HCT116 (cell line): ENCODE data around the gene CUL9. TPM values are rescaled to one million over a fixed set of nuclear protein-coding genes. Genes with fewer than 3 reads are reported as not detected.

ENCODE experiments used
- ATAC-seq: fragments of 200-7000 bp; cut with Tn5 transposase; 2 replicates; pipeline ENCODE4 v1.9.1; 2020; ENCODE audit warnings: mild to moderate bottlenecking, moderate library complexity
- BruUV-seq: library from RNA; stranded (reverse); fragments of 400-500 nt; replicated peaks from 2 replicates; lab custom pipeline; 2021; lab: Mats Ljungman, UMichigan
- CTCF ChIA-PET: fragments of 300-600 bp; sonication (Branson Sonifier 250); formaldehyde crosslinking; loops from one replicate; lab custom pipeline; 2021; ENCODE audit warnings: antibody characterized with exemption; lab: Charles Lee
- POLR2A ChIA-PET: fragments of 300-600, 350-600 bp; sonication (Branson Sonifier 250); formaldehyde crosslinking; loops from one replicate; lab custom pipeline; 2021; ENCODE audit warnings: antibody characterized with exemption; lab: Charles Lee
- RAD21 ChIA-PET, 2 experiments: fragments of 300-600 bp; sonication (Branson Sonifier 250); formaldehyde crosslinking; loops; one replicate each; lab custom pipeline; 2023; ENCODE audit warnings: low total read pairs in 2 of 2; ENCODE audit not compliant: uncharacterized antibody in 2 of 2, unreplicated experiment in 2 of 2, low non-redundant PET in 1 of 2; lab: Charles Lee
- DNase-seq: peaks from one replicate; pipeline ENCODE4 v3.0.0-alpha.2; 2010; ENCODE audit warnings: low read depth, low spot score
- H2AFZ ChIP-seq: fragments of 200-600 bp; shearing (Covaris generic), sonication (generic); 2 replicates; pipeline ENCODE4 v1.6.1; 2017; ENCODE audit warnings: low read depth, mixed run types, mixed read lengths, antibody characterized with exemption, low read length; ENCODE audit not compliant: poor library complexity, severe bottlenecking
- H3K27ac ChIP-seq: 2 replicates; pipeline ENCODE4 v1.5.1; 2012; ENCODE audit warnings: low read depth, low read length
- H3K27me3 ChIP-seq: fragments of 200-600 bp; sonication (generic); 2 replicates; pipeline ENCODE4 v1.6.1; 2016; ENCODE audit warnings: mixed run types, low read length, mixed read lengths; ENCODE audit not compliant: insufficient read depth
- H3K36me3 ChIP-seq, 2 experiments: fragments of 200-500 bp in 1 of 2; fragments of 200-600 bp in 1 of 2; sonication (Bioruptor generic) in 1 of 2; sonication (generic) in 1 of 2; 2 replicates each; pipeline versions ENCODE4 v1.5.1 to v1.6.1; 2014 to 2016; ENCODE audit warnings: low read length in 2 of 2, inconsistent platforms in 1 of 2, mixed read lengths in 1 of 2, mixed run types in 1 of 2; ENCODE audit not compliant: insufficient read depth in 2 of 2, control insufficient read depth in 1 of 2
- H3K4me1 ChIP-seq, 2 experiments: fragments of 200-600 bp in 1 of 2; sonication (generic) in 1 of 2; 2 replicates each; pipeline versions ENCODE4 v1.5.1 to v1.6.1; 2012 to 2017; ENCODE audit warnings: low read length in 2 of 2, inconsistent platforms in 1 of 2, mild to moderate bottlenecking in 1 of 2, mixed read lengths in 1 of 2, mixed run types in 1 of 2, moderate library complexity in 1 of 2; ENCODE audit not compliant: insufficient read depth in 2 of 2, control insufficient read depth in 1 of 2
- H3K4me2 ChIP-seq: fragments of 200-600 bp; sonication (generic); 2 replicates; pipeline ENCODE4 v1.6.1; 2017; ENCODE audit warnings: mixed run types, low read length, mixed read lengths
- H3K4me3 ChIP-seq, 2 experiments: fragments of 200-600 bp in 1 of 2; sonication (generic) in 1 of 2; replicated peaks in 1 of 2; 2 replicates each; pipeline ENCODE4 v1.5.1; 2011 to 2016; ENCODE audit warnings: low read length in 2 of 2, control low read depth in 1 of 2, low read depth in 1 of 2, mild to moderate bottlenecking in 1 of 2, mixed read lengths in 1 of 2, mixed run types in 1 of 2
- H3K79me2 ChIP-seq: fragments of 200-600 bp; sonication (generic); 2 replicates; pipeline ENCODE4 v1.6.1; 2017; ENCODE audit warnings: mild to moderate bottlenecking, mixed run types, low read length, moderate library complexity, mixed read lengths; ENCODE audit not compliant: insufficient read depth
- H3K9ac ChIP-seq: fragments of 200-600 bp; sonication (generic); 2 replicates; pipeline ENCODE4 v1.6.1; 2016; ENCODE audit warnings: low read length, mixed read lengths
- H3K9me2 ChIP-seq: fragments of 200-600 bp; sonication (generic), shearing (Covaris generic); 2 replicates; pipeline ENCODE4 v1.6.1; 2017; ENCODE audit warnings: mixed run types, mild to moderate bottlenecking, moderate library complexity; ENCODE audit not compliant: insufficient read depth
- H3K9me3 ChIP-seq, 2 experiments: fragments of 200-500 bp in 1 of 2; fragments of 200-600 bp in 1 of 2; sonication (Bioruptor generic) in 1 of 2; sonication (generic) in 1 of 2; 2 replicates each; pipeline ENCODE4 v1.6.1; 2014 to 2017; ENCODE audit warnings: low read length in 2 of 2, mixed read lengths in 2 of 2, inconsistent platforms in 1 of 2, low read depth in 1 of 2, mild to moderate bottlenecking in 1 of 2, mixed run types in 1 of 2, moderate library complexity in 1 of 2; ENCODE audit not compliant: control insufficient read depth in 1 of 2, insufficient read depth in 1 of 2
- H4K20me1 ChIP-seq: fragments of 200-600 bp; sonication (generic), shearing (Covaris generic); 2 replicates; pipeline ENCODE4 v1.6.1; 2017; ENCODE audit warnings: mixed run types, mild to moderate bottlenecking, moderate library complexity; ENCODE audit not compliant: insufficient read depth
- ATF3 ChIP-seq: IDR thresholded peaks from 2 replicates; pipeline ENCODE4 v1.6.1; 2012
- CBX3 ChIP-seq: IDR thresholded peaks from 2 replicates; pipeline ENCODE4 v1.6.1; 2012; ENCODE audit warnings: low read depth
- CTCF ChIP-seq, 3 experiments: fragments of 200-600 bp in 1 of 3; sonication (generic) in 1 of 3; IDR thresholded peaks in 2 of 3; conservative IDR thresholded peaks in 1 of 3; 2 replicates each; pipeline ENCODE4 v1.5.1; 2012 to 2017; ENCODE audit warnings: low read depth in 2 of 3, low read length in 2 of 3, antibody characterized with exemption in 1 of 3, borderline replicate concordance in 1 of 3, control low read depth in 1 of 3, mild to moderate bottlenecking in 1 of 3, mixed read lengths in 1 of 3, mixed run types in 1 of 3, moderate library complexity in 1 of 3; ENCODE audit not compliant: insufficient read depth in 1 of 3
- EGR1 ChIP-seq: IDR thresholded peaks from 2 replicates; pipeline ENCODE4 v1.6.1; 2012; ENCODE audit warnings: low read depth
- ELF1 ChIP-seq: IDR thresholded peaks from 2 replicates; pipeline ENCODE4 v1.6.1; 2012; ENCODE audit warnings: low read depth, borderline replicate concordance
- JUND ChIP-seq: IDR thresholded peaks from 2 replicates; pipeline ENCODE4 v1.6.1; 2012
- MAX ChIP-seq: IDR thresholded peaks from 2 replicates; pipeline ENCODE4 v1.6.1; 2012
- POLR2AphosphoS5 ChIP-seq: IDR thresholded peaks from 2 replicates; pipeline ENCODE4 v1.6.1; 2011; ENCODE audit warnings: mild to moderate bottlenecking, low read depth, low read length, moderate library complexity
- RAD21 ChIP-seq: IDR thresholded peaks from 2 replicates; pipeline ENCODE4 v1.6.1; 2012; ENCODE audit warnings: low read depth, mild to moderate bottlenecking
- SIN3A ChIP-seq: IDR thresholded peaks from 2 replicates; pipeline ENCODE4 v1.6.1; 2012; ENCODE audit warnings: low read depth
- SRF ChIP-seq: IDR thresholded peaks from 2 replicates; pipeline ENCODE4 v1.6.1; 2012; ENCODE audit warnings: low read depth
- TCF7L2 ChIP-seq: IDR thresholded peaks from 2 replicates; pipeline ENCODE4 v1.7.0; 2011; ENCODE audit warnings: borderline replicate concordance, inconsistent platforms; ENCODE audit not compliant: insufficient read depth, insufficient read length; ENCODE audit errors: extremely low read depth
- ZBTB33 ChIP-seq: IDR thresholded peaks from 2 replicates; pipeline ENCODE4 v1.6.1; 2011; ENCODE audit warnings: mild to moderate bottlenecking, low read length, moderate library complexity; ENCODE audit not compliant: insufficient replicate concordance; ENCODE audit errors: extremely low read depth
- ZFX ChIP-seq: fragments of 450-650 bp; IDR thresholded peaks from 2 replicates; pipeline ENCODE4 v1.6.1; 2017
- intact Hi-C: fragments of 100-400 bp; cut with micrococcal nuclease; formaldehyde crosslinking; loops from 2 replicates; pipeline ENCODE4 v1.10.0; 2022
- total RNA-seq: library from RNA; stranded (reverse); gene quantifications from one replicate; pipeline ENCODE4 v1.2.1, GENCODE V29; 2021; ENCODE audit not compliant: unreplicated experiment

The CUL9 gene
- total RNA-seq, 1 experiment from 2014 or later: 36.5 TPM

GRCh38 chr6:43196337-43196736 lies 14.3 kb downstream of the CUL9 start:
- Histone ChIP-seq H3K4me2 (no peak overlapping the region), H3K4me1 (no peaks in the 10 kb centered on the region), H3K36me3 (peaks cover 0 to 3% of the 10 kb centered on the region in 2 experiments; a peak in 2 of 4 replicates), H2AFZ (no peak overlapping the region), H3K4me3 (no peak overlapping the region), H3K27me3 (no peaks in the 10 kb centered on the region), H4K20me1 (no peaks in the 10 kb centered on the region), H3K9ac (no peak overlapping the region), H3K9me2 (no peaks in the 10 kb centered on the region), H3K79me2 (no peaks in the 10 kb centered on the region), H3K27ac (no peak overlapping the region), H3K9me3 (no peaks in the 10 kb centered on the region)
- intact Hi-C loops: no loop called here
- DNase-seq (no peak), ATAC-seq (no peak)
- RAD21 ChIA-PET: no interaction called here
- no peak for TF ChIP-seq MAX
- POLR2A ChIA-PET: no interaction called here
- CTCF ChIA-PET: no interaction called here
- BruUV-seq: no TSS peak

GRCh38 chr6:43199912-43200311 lies 17.9 kb downstream of the CUL9 start:
- ATAC-seq: no peak

More at GRCh38 chr6:43199912-43200311, 17.9 kb downstream of the CUL9 start:
- RAD21 ChIA-PET: no interaction called here
- no peak for TF ChIP-seq SIN3A
- TF ChIP-seq POLR2AphosphoS5: no peak
- TF ChIP-seq CBX3: no peak
- TF ChIP-seq EGR1: no peak
- no peak for TF ChIP-seq CTCF (IDR thresholded peaks at IDR 0.05 in 2 of 3, conservative IDR thresholded peaks at IDR 0.05 in 1 of 3; ENCODE audit: borderline replicate concordance in 1 of 3, insufficient read depth in 1 of 3, low read depth in 2 of 3, low read length in 2 of 3)
- TF ChIP-seq TCF7L2: no peak
- no peak for TF ChIP-seq JUND
- no peak for TF ChIP-seq RAD21
- no peak for TF ChIP-seq ELF1
- no peak for TF ChIP-seq ATF3
- no peak for TF ChIP-seq SRF
- no peak for TF ChIP-seq ZBTB33
- no peak for TF ChIP-seq ZFX
- H3K36me3 ChIP-seq: peaks cover 0 to 3% of the 10 kb centered on the region in 2 experiments; a peak in 2 of 4 replicates
- no TSS peak for BruUV-seq
- no peaks in the 10 kb centered on the region for H3K9me3 ChIP-seq
- no peak overlapping the region for H3K27ac ChIP-seq
- H3K4me3 ChIP-seq: no peak overlapping the region
- no peaks in the 10 kb centered on the region for H3K9me2 ChIP-seq
- H3K9ac ChIP-seq: no peak overlapping the region
- H3K79me2 ChIP-seq: no peaks in the 10 kb centered on the region
- no peaks in the 10 kb centered on the region for H4K20me1 ChIP-seq
- intact Hi-C loops: no loop called here
- no peaks in the 10 kb centered on the region for H3K27me3 ChIP-seq
- no peaks in the 10 kb centered on the region for H3K4me1 ChIP-seq
- DNase-seq: no peak
- CTCF ChIA-PET: no interaction called here
- H2AFZ ChIP-seq: no peak overlapping the region
- no peak overlapping the region for H3K4me2 ChIP-seq
- POLR2A ChIA-PET: no interaction called here
